H54 (cell line): ENCODE results near the gene GADD45B.
"Not testable (repeated sequence)": the region's sequence is repeated elsewhere in the genome, so short reads cannot be mapped to it uniquely, and the experiment has no call there.

Source experiments
- DNase-seq: peaks from one replicate; pipeline ENCODE4 v3.0.0; 2011; ENCODE audit warnings: low spot score, mixed read lengths; ENCODE audit not compliant: insufficient read length
- FAIRE-seq: peaks from 3 replicates; lab custom pipeline; 2011; peaks lifted over from hg19 to GRCh38; lab: Jason Lieb, UNC
- POLR2A ChIP-seq: IDR thresholded peaks from 2 replicates; pipeline ENCODE4 v1.6.1; 2011; ENCODE audit warnings: low read depth, mild to moderate bottlenecking, low read length

The GADD45B gene

DNA sequence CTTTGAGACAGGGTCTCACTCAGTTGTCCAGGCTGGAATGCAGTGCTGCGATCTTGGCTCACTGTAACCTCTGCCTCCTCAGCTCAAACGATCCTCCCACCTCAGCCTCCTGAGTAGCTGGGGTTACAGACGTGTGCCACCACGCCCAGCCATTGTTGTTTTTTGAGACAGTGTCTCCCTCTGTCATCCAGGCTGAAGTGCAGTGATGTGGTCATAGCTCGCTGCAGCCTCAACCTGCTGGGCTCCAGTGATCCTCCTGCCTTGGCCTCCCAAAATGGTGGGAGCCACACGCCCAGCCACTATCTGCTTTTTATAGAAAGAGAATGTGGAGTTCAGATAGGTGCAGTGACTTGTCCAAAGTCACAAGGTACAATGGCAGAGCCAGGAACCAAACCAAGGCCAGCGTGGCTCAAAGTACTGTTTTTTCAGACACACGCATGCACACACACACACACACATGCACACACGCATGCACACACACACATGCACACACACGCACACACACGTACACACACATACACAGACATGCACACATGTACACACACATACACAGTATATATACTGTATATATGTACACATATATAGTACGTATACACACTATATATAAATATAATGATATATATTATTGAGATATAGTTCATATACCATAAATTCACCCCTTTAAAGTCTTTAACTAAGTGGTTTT, 6.6 kb downstream of the GADD45B start:
- no peak for DNase-seq
- TF ChIP-seq POLR2A: no peak
- FAIRE-seq: no peak

DNA sequence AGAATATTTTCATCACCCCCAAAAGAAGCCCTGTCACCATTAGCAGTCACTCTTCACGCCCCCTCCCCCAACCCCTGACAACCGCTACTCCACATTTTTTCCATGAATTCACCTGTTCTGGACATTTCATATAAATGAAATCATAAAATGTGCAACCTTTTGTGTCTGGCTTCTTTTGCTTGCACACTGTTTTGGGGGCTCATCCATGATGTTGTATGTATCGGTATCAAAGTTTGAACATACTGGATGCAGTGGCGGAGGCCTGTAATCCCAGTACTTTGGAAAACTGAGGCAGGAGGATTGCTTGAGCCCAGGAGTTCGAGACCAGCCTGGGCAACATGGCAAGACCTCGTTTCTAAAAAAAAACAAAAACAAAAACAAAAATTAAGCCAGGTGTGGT, 7.2 kb downstream of the GADD45B start:
- DNase-seq: no peak
- TF ChIP-seq POLR2A: no peak
- no peak for FAIRE-seq

DNA sequence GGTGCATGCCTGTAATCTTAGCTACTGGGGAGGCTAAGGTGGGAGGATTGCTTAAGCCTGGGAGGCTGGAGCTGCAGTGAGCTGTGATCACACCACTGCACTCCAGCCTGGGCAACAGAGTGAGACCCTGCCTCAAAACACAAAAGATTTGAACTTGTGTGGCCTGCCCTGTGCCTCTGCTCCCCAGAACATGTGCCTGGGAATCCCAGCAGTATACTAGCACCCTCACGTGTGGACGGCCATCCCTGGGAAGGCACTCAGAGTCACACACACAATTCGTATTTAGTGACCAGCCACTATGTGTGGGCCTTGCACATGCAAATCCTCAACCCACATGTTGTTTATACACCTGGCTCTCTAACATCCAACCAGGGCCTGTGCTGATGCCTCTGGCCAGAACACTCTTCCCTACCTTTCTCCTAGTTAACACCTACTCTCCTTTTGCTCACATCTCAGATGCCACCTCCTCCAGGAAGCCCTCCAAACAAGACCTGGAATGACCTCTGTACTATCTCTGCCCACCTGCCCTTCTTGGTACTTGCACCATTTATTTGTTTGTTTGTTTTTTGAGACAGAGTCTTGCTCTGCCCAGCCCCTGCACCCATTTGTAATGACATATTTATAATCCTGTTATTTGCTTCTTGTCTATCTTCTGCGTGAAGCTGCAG, 7.7 kb downstream of the GADD45B start:
- no peak for FAIRE-seq
- DNase-seq: no peak
- TF ChIP-seq POLR2A: no peak

DNA sequence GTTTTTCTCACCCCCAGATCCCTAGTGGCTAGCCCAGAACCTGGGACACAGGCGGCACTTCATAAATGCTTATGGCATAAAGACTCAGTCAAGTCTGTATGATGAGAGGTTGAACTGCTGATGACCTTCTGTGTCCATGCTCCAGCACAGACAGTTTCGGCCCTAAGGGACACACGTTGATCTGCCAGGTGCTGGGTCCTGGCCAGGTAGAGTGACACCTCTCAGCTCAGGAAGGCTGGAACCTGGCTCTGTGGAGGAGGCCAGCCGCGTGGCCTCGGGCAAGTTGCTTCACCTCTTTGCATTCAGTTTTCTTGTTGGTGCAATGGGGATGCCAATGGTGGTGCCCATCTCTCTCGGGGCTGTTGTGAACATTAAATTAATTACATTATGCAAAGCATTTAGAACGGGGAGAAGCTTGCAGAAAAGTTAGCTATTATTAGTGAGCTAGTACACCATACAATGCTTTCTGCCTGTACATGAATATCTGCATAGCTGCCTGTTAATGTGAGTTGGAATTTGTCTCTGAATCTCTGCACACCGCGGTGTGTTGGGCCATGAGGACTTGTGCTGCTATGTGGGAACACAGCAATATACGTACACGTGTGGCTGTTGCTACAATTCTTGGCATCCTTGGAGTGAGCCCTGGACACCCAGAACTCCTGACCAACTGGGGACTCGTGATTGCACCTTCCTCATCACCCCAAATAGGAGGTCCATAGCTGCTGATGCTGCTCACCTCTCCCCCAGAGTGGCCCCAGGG, 8.4 kb downstream of the GADD45B start:
- no peak for FAIRE-seq
- DNase-seq: no peak
- TF ChIP-seq POLR2A: no peak

DNA sequence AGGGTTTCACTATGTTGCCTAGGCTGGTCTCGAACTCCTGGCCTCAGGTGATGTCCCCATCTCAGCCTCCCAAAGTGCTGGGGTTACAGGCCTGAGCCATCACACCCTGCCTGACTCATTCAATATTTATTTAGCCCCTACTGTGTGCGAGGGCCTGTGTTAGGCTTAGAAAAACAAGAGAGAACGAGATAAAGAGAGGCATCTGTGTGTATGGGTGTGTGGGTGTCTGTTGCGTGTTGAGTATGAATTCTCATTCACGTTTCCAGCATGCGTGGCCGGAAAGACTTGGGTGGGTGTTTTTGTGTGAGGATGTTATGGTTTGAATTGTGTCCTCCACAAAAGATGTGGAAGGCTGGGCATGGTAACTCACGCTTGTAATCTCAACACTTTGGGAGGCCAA, 9.5 kb downstream of the GADD45B start:
- DNase-seq: no peak
- no peak for TF ChIP-seq POLR2A
- no peak for FAIRE-seq

DNA sequence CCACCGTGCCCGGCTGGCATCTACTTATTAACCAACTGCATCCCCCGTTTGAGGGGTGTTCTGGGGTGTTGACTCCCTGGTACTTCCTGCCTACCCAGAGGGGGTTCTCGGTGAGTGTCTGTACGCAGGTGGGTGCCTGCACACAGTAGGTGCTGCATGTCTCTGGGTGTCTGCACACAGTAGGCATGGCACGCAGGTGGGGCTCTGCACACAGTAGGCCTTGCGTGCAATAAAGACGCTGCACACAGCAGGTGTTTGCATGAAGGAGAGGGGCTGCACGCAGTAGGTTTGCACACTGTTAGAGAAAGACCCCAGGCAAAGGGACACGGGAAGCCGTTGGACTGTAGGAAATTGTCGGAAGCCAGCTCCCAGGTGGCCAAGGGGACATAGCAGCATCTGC, 11.2 kb downstream of the GADD45B start:
- TF ChIP-seq POLR2A: no peak
- DNase-seq (no peak), FAIRE-seq (no peak)

DNA sequence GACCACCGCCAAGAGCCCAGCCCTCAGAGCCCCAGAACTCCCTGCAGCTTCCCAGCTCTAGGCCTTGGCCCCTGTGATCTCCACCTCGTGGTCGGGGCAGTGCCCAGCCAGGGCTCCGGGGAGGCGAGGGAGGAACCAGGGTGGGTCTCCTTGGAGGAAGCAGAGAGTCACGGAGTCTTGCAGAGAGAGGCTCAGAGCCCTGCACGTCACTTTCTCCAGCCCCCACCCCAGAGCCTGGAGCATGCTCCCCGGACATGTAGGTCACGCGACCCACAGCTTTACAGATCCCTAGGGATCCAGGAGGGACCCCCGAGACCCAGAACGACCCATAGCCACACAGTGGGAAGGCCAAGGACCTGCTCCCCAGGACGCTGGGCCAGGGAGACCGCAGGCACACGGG, 11.9 kb downstream of the GADD45B start:
- no peak for FAIRE-seq
- no peak for DNase-seq
- TF ChIP-seq POLR2A: no peak

DNA sequence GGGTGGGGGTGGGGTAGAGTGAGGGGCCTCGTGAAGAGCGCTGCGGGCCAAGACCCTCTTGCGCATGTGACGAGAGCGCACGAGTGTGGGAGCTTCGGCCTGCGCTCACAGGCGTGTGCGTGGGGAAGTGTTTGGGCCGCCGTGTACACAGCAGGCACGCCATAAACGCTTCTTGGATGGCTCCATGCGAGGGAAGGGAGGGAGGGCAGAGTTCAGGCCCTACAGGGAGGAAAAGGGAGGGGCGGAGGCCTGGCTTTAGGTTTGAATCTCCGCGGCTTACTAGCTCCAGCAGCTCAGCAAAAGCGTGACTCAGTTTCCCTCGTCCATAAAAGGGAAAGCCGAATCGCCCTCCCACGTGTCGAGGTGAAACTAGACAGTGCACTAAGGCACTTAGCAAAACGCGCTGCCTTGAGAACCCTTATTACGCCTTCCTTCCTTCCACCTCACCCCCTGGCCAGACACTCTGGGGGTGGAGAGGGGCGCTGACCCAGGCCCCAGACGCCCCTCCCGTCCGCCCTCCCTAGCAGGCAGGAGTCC, 12.5 kb downstream of the GADD45B start:
- TF ChIP-seq POLR2A: no peak
- no peak for FAIRE-seq
- DNase-seq: no peak

DNA sequence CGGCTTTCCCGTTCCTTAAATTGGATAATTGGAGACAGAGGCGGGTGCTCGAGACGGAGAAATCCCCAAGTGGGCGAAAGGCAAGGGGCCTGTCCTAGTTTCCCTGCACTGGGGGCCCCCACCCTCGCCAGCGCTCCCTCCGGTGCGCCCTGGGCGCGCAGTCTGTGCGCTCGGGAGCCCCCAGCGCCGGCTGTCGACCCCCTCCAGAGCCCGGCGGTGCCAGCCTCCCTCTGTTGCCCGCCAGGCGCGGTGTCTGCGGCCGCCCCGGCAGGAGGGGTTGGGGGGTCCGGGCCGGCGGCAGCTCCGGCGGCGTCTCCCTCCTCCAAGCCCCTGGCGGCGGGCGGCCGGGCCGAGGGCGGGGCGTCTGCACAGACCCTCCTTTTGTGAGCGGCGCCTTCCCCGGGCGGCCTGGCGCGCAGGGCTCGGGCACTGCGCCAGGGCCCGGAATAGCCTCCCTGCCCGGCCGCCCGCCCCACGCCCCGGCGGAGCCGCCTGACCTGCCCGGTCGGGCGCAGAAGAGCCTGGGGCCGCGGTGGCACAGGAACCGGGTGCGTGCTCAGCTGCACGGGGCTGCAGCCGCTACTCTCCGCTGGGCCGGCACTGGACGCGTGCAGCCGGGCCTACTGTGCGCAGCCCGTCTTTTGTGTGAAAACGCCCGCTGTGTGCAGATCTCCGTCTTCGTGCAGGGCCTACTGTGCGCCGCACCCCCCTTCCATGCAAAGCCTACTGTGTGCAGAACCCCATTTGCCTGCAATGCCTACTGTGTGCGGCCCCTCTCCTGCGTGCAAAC, 13.2 kb downstream of the GADD45B start:
- FAIRE-seq (no peak), DNase-seq (no peak)
- TF ChIP-seq POLR2A: no peak

DNA sequence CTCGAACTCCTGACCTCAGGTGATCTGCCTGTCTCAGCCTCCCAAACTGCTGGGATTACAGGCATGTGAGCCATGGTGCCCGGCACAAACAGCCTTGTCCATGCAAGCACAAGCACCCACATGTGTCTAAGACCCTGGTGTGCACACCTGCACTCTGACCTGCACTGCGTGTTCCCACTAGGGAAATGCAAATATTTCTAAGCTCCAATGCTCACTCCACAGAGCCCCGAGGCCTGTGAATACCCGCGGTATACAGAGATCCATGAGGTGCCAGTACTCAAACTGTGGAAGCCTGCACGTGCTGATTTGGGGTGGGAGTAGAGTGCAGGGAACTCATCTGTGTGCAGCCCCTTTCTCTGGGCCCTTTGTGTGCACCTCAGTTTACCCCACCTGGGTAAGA, 14.7 kb downstream of the GADD45B start:
- TF ChIP-seq POLR2A: no peak
- no peak for DNase-seq
- FAIRE-seq: no peak

DNA sequence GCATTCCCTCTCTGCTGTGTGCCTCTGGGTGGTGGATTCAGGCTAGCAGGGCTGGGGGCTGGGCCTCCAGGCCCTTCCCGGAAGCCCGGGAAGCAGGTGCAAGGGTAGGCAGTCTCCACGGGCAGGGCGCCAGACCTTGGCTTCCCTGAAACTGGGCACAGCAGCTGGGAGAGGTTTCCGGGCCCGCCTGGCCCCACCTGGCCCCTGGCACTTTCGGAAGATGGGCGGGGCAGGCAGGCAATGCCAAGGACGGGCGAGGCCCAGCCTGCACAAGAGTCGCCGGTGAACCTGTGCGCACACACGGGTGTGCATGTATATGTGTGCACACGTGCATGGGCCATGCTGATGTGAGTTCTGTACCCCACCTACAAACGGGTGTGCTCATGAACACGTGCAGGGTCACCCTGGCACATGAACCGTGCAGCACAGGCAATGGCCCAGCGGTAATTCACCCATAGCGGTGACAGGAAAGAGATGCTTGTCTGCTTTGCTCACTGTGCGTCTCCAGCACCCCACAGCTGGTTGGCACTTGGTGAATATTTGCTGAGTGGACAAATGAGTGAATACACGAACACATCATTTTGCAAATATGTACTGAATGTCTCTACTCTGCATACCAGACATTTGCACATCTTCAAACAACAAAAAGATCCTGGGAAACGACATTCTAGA, 15.3 kb downstream of the GADD45B start:
- DNase-seq: peak; percentile 98
- peak; percentile 62 for FAIRE-seq
- peak; percentile 37; the same call in 1 of the 2 replicates for TF ChIP-seq POLR2A

DNA sequence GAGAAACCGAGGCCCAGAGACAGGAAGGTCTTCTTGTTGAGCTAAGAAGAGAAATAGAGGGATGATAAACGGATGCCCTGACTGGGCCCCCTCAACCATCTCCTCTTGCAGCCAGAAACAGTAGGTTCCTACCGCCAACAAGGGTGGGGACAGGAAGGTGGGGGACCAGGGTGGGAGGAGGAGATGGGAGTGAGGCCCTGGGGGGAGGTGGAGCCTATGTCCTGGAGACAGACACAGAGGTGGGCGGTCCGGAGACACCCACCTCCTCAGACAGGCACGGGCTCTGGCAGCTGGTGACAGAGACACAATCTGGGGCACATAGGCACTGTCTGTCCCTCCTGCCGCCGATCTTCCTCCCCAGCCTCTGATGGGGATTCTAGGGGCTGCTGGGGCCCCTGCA, 16.9 kb downstream of the GADD45B start:
- no peak for DNase-seq
- TF ChIP-seq POLR2A: no peak
- FAIRE-seq: no peak

DNA sequence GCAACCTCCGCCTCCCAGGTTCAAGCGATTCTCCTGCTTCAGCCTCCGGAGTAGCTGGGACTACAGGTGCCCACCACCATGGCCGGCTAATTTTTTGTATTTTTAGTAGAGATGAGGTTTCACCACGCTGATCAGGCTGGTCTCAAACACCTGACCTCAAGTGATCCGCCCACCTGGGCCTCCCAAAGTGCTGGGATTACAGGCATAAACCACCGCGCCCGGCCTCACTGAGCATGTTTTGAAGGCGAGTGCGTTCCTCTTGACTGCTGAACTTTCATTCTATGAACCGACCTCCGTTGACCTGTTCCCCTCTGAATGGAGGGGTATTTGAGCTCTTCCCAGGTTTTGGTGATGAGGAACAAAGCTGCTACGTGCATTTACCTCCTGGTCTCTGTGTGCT, 17.5 kb downstream of the GADD45B start:
- not testable (repeated sequence) for FAIRE-seq, DNase-seq
